ENCODE data around the gene CRHBP.
"Not testable (repeated sequence)": the region's sequence is repeated elsewhere in the genome, so short reads cannot be mapped to it uniquely, and the experiment has no call there.

Gene CRHBP

DNA sequence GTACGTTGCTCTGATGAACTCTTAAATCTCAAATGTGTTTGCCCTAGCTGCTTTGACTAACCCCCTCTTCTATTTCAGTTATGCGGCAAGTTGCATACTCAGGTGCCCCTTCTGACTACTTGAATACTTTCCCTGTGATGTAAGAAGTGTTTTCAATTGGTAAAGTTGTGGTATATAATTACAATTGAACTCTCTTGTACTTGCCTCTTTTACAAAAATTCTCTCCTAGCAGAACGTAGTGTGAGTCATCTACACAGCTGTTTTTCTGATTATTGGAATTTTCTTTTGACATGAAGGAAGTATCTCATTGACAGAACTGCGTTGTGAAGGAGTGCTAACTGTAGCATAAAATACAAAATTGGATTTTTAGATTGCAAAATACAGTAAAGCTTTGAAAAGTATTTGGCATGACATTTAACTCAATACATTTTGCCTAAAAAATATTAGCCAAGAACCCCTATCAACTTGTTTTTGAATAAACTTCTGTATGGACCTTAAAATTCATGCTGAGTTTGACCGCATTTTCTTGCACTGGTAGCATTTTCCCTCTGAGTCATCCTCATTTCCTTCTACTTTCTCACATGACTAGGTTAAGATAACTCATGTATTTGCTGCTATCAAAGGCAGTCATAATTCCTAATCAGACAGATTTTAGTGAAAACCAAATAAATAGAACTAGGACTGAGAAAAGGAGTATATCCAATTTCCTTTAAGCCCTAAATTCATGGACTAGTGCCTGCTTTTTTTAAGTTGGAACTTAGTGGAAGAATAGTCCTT lies 6.3 kb downstream of the CRHBP start:
- peak; percentile 10 for DNase-seq (ENCODE audit: low read depth)

GRCh38 chr5:76960004-76960625 lies 7.3 kb downstream of the CRHBP start:
- DNase-seq (ENCODE audit: low read depth) = no peak

DNA sequence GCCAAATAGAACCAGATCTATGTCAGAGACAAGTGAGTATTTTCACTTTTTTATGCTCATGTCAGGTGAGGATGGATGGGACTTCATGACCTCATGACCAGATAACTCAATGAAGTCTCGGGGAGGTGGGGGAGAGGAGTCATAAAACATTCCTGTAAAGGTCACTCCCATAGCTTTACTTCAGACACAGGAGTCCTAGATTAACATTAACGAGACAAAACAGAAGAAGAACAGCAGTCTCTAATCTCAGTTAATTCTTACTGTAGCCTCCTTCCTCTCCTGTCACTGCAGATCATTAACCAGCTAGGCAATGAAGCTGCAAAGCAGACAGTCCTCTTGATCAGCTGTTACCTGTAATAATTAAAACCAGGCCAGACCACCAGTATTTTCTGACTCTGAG lies 11.2 kb downstream of the CRHBP start:
- DNase-seq (ENCODE audit: low read depth) = no peak

DNA sequence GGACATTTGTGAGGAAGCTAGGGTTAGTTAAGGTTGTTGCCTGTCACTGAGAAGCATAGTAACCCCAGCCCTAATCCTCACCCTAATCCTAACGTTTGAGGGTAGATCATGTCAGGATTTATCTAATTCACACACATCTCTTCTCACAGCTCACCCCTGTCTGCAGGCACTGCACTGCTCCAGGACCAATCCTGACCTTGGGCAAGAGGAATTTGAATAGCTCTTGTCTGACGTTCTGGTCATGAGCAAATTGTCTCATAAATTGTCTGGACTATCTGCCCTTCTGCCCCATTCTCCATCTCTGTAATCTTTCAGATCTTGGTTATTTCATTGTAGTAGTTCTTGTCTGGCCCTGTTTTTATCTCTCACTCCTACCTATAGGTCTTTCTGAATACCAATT lies 18.7 kb downstream of the CRHBP start:
- DNase-seq (ENCODE audit: low read depth) = no peak

DNA sequence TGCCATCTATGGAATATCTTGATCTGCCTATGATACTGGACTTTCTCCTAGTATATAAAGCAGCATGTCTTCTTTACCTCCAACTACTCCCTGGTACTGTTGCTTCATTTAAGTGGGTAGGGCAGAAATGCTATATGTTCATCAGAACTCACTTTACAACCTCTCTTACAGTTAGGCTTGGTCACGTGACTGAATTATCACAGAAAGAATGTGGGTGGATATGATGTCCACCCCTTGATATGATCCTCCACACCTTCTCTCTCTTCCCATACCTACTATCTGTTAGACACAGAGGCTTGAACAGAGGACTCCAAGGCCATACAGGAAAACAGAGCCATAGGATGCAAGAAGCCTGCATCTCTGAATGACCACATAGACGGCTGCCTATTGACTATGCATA lies 19.8 kb downstream of the CRHBP start:
- DNase-seq (ENCODE audit: low read depth) = no peak

DNA sequence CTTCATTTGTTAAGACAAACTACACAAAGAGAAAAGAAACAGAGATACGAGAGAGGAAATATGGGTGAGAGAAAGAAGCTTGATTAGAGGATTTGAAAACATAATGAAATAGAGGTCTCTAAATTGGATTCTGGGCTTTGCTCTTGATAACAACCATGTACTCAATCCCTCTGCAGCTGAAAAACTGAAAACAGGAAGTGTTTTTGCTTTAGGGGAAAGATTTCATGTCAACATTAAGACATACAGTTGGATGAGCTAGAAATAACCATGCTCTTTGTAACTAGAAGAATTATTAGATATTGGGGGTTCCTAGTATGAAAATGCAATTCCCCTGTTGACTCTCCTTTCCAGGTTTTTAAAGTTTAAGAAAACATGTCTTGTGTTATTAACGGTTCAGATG lies 21.9 kb downstream of the CRHBP start:
- DNase-seq (ENCODE audit: low read depth) = no peak

DNA sequence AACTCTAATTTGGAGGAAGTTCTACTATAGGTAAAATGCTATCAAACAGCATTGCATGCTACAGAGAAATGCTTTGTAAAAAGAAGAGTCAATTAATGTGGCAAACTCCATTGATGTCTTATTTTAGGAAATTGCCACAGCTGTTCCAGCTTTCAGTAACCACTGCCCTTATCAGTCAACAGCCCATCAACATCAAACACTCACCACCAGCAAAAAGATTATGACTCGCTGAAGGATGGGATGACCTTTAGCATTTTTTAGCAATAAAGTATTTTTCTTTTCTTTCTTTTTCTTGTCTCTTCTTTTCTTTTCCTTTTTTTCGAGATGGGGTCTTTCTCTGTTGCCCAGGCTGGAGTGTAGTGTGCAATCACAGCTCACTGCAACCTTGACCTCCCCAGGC lies 26.0 kb downstream of the CRHBP start:
- no peak for DNase-seq (ENCODE audit: low read depth)

DNA sequence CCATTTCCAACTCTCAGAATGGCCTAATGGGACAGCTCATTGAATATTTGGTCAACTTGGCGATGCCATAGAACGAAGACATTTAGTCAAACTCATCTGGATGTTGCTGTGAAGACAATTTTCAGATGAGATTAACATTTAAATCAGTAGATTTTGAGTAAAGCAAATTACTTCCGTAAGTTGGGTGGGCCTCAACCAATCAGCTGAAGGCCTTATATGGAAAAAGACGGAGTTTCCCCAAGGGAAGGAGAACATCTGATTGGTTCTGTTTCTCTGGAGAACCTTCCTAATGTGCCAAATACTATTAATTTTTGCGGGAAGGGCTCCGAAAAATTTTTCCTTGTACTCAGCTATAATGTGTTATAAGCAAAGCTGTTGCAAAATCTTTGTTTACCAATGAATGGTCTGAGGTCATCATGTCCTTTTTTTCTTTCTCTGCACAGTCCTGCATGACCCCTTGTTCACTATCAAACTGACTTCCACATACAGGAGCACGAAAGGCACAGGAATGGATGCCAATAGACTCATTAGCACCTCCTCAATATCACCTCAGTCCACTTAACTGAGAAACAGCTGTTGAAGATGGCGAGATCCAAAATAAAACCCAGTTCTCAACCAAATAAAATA lies 27.8 kb downstream of the CRHBP start:
- DNase-seq (ENCODE audit: low read depth) = no peak

DNA sequence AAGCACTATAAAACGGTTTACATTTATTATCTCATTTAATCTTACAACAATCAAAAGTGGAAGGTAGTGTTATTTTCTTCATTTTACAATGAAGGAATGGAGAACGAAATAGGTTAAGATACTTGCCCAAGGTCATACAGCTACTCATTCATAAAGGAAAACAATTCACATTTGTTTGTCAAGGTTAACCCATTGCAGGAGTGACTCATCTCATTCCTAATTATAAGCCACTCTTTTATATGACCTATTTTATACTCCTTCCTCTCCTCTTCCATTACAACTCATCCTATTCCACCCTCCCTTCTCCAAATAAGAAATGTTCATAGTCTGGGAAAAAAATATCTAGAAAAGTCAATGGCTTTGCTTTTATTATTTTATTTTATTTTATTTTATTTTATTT lies 29.6 kb downstream of the CRHBP start:
- DNase-seq (ENCODE audit: low read depth) = no peak

- no peak for DNase-seq (ENCODE audit: low read depth)
Measured at GRCh38 chr5:76983468-76983867, 30.6 kb downstream of the CRHBP start.

GRCh38 chr5:76986825-76987526 lies 34.1 kb downstream of the CRHBP start:
- DNase-seq (ENCODE audit: low read depth) = no peak

GRCh38 chr5:76990899-76991459 lies 38.1 kb downstream of the CRHBP start:
- no peak for DNase-seq (ENCODE audit: low read depth)

- not testable (repeated sequence) for DNase-seq (ENCODE audit: low read depth)
Measured at GRCh38 chr5:76993436-76993835, 40.6 kb downstream of the CRHBP start.

GRCh38 chr5:76994337-76994736 lies 41.5 kb downstream of the CRHBP start:
- no peak for DNase-seq (ENCODE audit: low read depth)

DNA sequence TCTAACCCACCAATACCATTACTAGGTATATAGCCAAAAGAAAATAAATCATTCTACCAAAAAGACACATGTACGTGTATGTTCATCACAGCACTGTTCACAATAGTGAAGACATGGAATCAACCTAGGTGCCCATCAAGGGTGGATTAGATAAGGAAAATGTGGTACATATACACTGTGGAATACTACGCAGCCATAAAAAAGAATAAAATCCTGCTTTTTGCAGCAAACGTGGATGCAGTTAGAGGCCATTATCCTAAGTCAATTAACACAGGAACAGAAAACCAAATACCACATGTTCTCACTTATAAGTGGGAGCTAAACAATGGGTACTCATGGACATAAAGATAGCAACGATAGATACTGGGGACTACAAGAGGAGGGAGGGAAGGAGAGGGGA lies 45.4 kb downstream of the CRHBP start:
- not testable (repeated sequence) for DNase-seq (ENCODE audit: low read depth)

DNA sequence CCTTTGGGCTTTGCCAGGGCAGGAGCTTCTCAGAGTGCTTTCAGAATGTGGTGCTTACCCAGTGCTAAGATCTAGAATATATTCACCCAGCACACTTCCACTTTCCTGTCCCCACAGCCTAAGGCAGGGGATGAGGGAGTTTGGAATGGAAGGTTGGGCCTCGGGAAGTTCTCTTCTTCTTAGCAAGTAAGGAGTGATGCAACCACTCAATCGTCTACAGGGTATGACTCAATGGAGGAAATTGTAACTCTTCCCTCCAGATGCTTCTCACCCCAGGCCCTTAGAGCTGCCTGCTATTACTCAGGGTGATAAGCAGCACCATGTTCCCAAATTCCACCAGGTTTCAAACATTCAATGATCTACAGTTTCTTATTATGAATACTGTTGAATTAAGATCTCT lies 46.6 kb downstream of the CRHBP start:
- peak; percentile 9 for DNase-seq (ENCODE audit: low read depth)

- DNase-seq (ENCODE audit: low read depth) = no peak
Measured at GRCh38 chr5:77003246-77003645, 50.4 kb downstream of the CRHBP start.

DNA sequence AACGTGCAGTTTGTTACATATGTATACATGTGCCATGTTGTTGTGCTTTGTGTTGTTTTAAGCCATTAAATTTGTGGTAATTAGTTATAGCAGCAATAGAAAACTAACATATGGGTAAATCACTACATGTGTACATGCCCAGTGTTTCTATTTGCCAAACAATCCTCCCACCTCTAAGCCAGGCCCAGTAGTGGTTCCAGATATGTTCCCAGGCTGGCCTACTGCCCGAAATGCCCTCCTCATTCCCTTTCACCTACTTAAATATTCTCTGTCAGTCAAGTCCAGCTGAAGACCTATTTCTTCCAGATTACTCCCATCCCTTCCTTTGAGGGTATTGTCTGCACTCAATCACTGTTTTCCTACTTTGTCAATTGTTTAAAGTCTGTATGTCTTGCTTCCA lies 53.3 kb downstream of the CRHBP start:
- DNase-seq (ENCODE audit: low read depth) = no peak

GRCh38 chr5:77008413-77008812 lies 55.6 kb downstream of the CRHBP start:
- DNase-seq (ENCODE audit: low read depth) = no peak

GRCh38 chr5:77010243-77010642 lies 57.4 kb downstream of the CRHBP start:
- no peak for DNase-seq (ENCODE audit: low read depth)

GRCh38 chr5:77011498-77011897 lies 58.7 kb downstream of the CRHBP start:
- no peak for DNase-seq (ENCODE audit: low read depth)

DNA sequence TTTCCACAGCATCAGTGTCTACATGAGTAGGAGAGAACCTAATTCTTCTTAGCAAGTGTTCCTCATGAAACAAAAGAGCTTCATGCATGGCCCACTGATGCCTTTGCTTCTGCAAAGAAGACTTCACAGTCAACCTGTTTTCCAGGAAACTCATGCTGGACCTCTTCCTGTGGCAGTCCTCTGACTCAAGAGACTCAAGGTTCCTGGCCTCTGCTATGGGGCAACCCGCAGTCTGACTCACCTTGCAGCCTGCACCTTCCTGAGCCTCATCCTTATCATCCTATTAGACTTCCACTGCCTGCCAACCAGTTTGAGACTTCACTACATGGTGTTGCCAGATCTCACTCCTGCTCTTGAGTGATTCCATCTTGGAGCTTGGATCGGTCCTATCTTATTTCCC lies 59.8 kb downstream of the CRHBP start:
- no peak for DNase-seq (ENCODE audit: low read depth)
